PC-3 (cell line): ENCODE measurements around the gene LNP1. TPM values are rescaled to one million over a fixed set of nuclear protein-coding genes. Genes with fewer than 3 reads are reported as not detected.

Experiments used
- ATAC-seq: fragments of 200-7000 bp; cut with Tn5 transposase; 2 replicates; pipeline ENCODE4 v1.9.1; 2020; ENCODE audit warnings: mild to moderate bottlenecking, moderate library complexity
- BruUV-seq: library from RNA; stranded (reverse); fragments of 400-500 nt; replicated peaks from 2 replicates; lab custom pipeline; 2021; lab: Mats Ljungman, UMichigan
- CTCF ChIA-PET: fragments of 300-600 bp; sonication (Branson Sonifier 250); formaldehyde crosslinking; loops from one replicate; lab custom pipeline; 2022; ENCODE audit warnings: antibody characterized with exemption; lab: Charles Lee
- POLR2A ChIA-PET: fragments of 300-600 bp; sonication (Branson Sonifier 250); formaldehyde crosslinking; loops from one replicate; lab custom pipeline; 2022; ENCODE audit warnings: antibody characterized with exemption; ENCODE audit not compliant: unreplicated experiment; lab: Charles Lee
- DNase-seq: peaks from one replicate; pipeline ENCODE4 v3.0.0-alpha.2; 2015
- H2AFZ ChIP-seq: fragments of 300-600 bp; sonication (generic); 2 replicates; pipeline ENCODE4 v1.6.0; 2016; ENCODE audit warnings: antibody characterized with exemption, low read length
- H3F3A ChIP-seq: fragments of 300-600 bp; sonication (generic); one replicate; pipeline ENCODE4 v1.6.0; 2017; ENCODE audit warnings: antibody characterized with exemption, low read length, control low read depth, mild to moderate bottlenecking; ENCODE audit not compliant: unreplicated experiment
- H3K27ac ChIP-seq: fragments of 300-600 bp; sonication (generic); 2 replicates; pipeline ENCODE4 v1.5.1; 2016; ENCODE audit warnings: mild to moderate bottlenecking, low read length
- H3K27me3 ChIP-seq: fragments of 300-600 bp; sonication (generic); 2 replicates; pipeline ENCODE4 v1.6.1; 2016; ENCODE audit warnings: low read length, mixed read lengths
- H3K36me3 ChIP-seq: fragments of 300-600 bp; sonication (generic); 2 replicates; pipeline ENCODE4 v1.6.1; 2016; ENCODE audit warnings: low read depth, mixed run types, low read length, mixed read lengths
- H3K4me1 ChIP-seq: fragments of 300-600 bp; sonication (generic); 2 replicates; pipeline ENCODE4 v1.5.1; 2016; ENCODE audit warnings: low read length; ENCODE audit not compliant: insufficient read depth
- H3K4me2 ChIP-seq: fragments of 300-600 bp; sonication (generic); 2 replicates; pipeline ENCODE4 v1.6.0; 2016; ENCODE audit warnings: low read length
- H3K4me3 ChIP-seq: fragments of 300-600 bp; sonication (generic); 2 replicates; pipeline ENCODE4 v1.5.1; 2016; ENCODE audit warnings: mild to moderate bottlenecking, low read length, mixed read lengths
- H3K79me2 ChIP-seq: fragments of 300-600 bp; sonication (generic); 2 replicates; pipeline ENCODE4 v1.6.1; 2017; ENCODE audit warnings: low read length, mixed read lengths
- H3K9ac ChIP-seq: fragments of 300-600 bp; sonication (generic); 2 replicates; pipeline ENCODE4 v1.6.0; 2016; ENCODE audit warnings: mild to moderate bottlenecking, low read length
- H3K9me2 ChIP-seq: fragments of 300-600 bp; sonication (generic); replicated peaks from 2 replicates; pipeline ENCODE4 v1.6.1; 2016; ENCODE audit warnings: mixed run types, low read length, mixed read lengths
- H3K9me3 ChIP-seq: fragments of 300-600 bp; sonication (generic); 2 replicates; pipeline ENCODE4 v1.6.1; 2016; ENCODE audit warnings: low read length, mixed read lengths
- H4K20me1 ChIP-seq: fragments of 300-600 bp; sonication (generic); 2 replicates; pipeline ENCODE4 v1.6.1; 2016; ENCODE audit warnings: low read length, mixed read lengths
- EZH2 ChIP-seq: fragments of 300-600 bp; sonication (generic); IDR thresholded peaks from one replicate; pipeline ENCODE4 v1.6.1; 2017; ENCODE audit warnings: antibody characterized with exemption, mild to moderate bottlenecking, low read length; ENCODE audit not compliant: unreplicated experiment
- EZH2phosphoT487 ChIP-seq: fragments of 300-600 bp; sonication (generic); IDR thresholded peaks from 2 replicates; pipeline ENCODE4 v1.6.1; 2018; ENCODE audit warnings: mild to moderate bottlenecking, antibody characterized with exemption, low read length, borderline replicate concordance
- intact Hi-C: fragments of 100-400 bp; cut with micrococcal nuclease; formaldehyde crosslinking; loops from 2 replicates; pipeline ENCODE4 v1.9.0; 2023
- total RNA-seq: library from RNA; depleted of rRNA; stranded (reverse); fragments of >200 nt; gene quantifications from 2 replicates; pipeline ENCODE4 v1.2.3, GENCODE V29; 2014
- TF ChIP-seq, protein P1 (sequence below): fragments of 300-600 bp; sonication (generic); conservative IDR thresholded peaks from 2 replicates; pipeline ENCODE4 v1.5.1; 2017; ENCODE audit warnings: antibody characterized with exemption, low read depth, mild to moderate bottlenecking, low read length

The LNP1 gene
- total RNA-seq, 1 experiment from 2014 or later, result 6.8 TPM

GRCh38 chr3:100436951-100437350 is 35.6 kb downstream of the LNP1 start:
- ChIA-PET POLR2A (interaction anchor here (0.9 to 1.3 kb wide), 2 partner anchors 35 to 103 kb away, joined by 4 to 10 read pairs; partner anchors contain the start of genes LNP1, NIT2 and TOMM70), CTCF (interaction anchor here (0.5 kb wide), 1 partner anchor 183 kb away, joined by 6 read pairs; no protein-coding TSS in a partner anchor)
- TF ChIP-seq, protein P1, sequence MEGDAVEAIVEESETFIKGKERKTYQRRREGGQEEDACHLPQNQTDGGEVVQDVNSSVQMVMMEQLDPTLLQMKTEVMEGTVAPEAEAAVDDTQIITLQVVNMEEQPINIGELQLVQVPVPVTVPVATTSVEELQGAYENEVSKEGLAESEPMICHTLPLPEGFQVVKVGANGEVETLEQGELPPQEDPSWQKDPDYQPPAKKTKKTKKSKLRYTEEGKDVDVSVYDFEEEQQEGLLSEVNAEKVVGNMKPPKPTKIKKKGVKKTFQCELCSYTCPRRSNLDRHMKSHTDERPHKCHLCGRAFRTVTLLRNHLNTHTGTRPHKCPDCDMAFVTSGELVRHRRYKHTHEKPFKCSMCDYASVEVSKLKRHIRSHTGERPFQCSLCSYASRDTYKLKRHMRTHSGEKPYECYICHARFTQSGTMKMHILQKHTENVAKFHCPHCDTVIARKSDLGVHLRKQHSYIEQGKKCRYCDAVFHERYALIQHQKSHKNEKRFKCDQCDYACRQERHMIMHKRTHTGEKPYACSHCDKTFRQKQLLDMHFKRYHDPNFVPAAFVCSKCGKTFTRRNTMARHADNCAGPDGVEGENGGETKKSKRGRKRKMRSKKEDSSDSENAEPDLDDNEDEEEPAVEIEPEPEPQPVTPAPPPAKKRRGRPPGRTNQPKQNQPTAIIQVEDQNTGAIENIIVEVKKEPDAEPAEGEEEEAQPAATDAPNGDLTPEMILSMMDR, result no peak
- TF ChIP-seq EZH2phosphoT487 (no peak), EZH2 (no peak)
- H3K27ac ChIP-seq, result peak overlapping the region; percentile 96
- H3K36me3 ChIP-seq, result peaks cover 6% of the 10 kb centered on the region; the same call in 1 of the 2 replicates
- H3K4me3 ChIP-seq, result no peak overlapping the region
- peak overlapping the region; percentile 81 for H3K9ac ChIP-seq
- DNase-seq (peak; percentile 66), ATAC-seq (peak; percentile 4)
- no peaks in the 10 kb centered on the region for H3K9me3 ChIP-seq
- H2AFZ ChIP-seq, result no peak overlapping the region
- no TSS peak for BruUV-seq
- H3K27me3 ChIP-seq, result no peaks in the 10 kb centered on the region
- H3F3A ChIP-seq, result peaks cover 7% of the 10 kb centered on the region
- peak overlapping the region; percentile 74 for H3K4me2 ChIP-seq
- no peaks in the 10 kb centered on the region for H3K9me2 ChIP-seq
- no peaks in the 10 kb centered on the region for H4K20me1 ChIP-seq
- no peaks in the 10 kb centered on the region for H3K79me2 ChIP-seq
- intact Hi-C loops, result no loop called here
- peaks cover 47% of the 10 kb centered on the region for H3K4me1 ChIP-seq

- TF ChIP-seq EZH2 (no peak), EZH2phosphoT487 (no peak)
- TF ChIP-seq, protein P1, result no peak
- Histone ChIP-seq H3K9me2 (no peaks in the 10 kb centered on the region), H3K79me2 (no peaks in the 10 kb centered on the region), H3K4me3 (peak overlapping the region; percentile 22; the same call in 1 of the 2 replicates), H3K4me2 (peak overlapping the region; percentile 74), H3F3A (peaks cover 7% of the 10 kb centered on the region), H3K9me3 (no peaks in the 10 kb centered on the region), H3K9ac (peak overlapping the region; percentile 81), H2AFZ (peak overlapping the region; percentile 6), H3K27ac (peak overlapping the region; percentile 96), H3K4me1 (peaks cover 47% of the 10 kb centered on the region), H3K27me3 (no peaks in the 10 kb centered on the region), H3K36me3 (peaks cover 6% of the 10 kb centered on the region; the same call in 1 of the 2 replicates), H4K20me1 (no peaks in the 10 kb centered on the region)
- ChIA-PET POLR2A (interaction anchor here (0.5 to 1.3 kb wide), 5 partner anchors 36 to 813 kb away, joined by 3 to 10 read pairs (median 4); partner anchors contain the start of genes LNP1, NIT2 and TOMM70), CTCF (no interaction called here)
- intact Hi-C loops, result loop anchor here (2.0 kb wide), 1 partner anchor 35 kb away; no protein-coding TSS in a partner anchor
- BruUV-seq, result no TSS peak
- ATAC-seq (peak; percentile 72), DNase-seq (peak; percentile 86)
Measured at GRCh38 chr3:100437721-100438622, 36.6 kb downstream of the LNP1 start.
